ENCODE results near the gene MAGEF1.

DNA sequence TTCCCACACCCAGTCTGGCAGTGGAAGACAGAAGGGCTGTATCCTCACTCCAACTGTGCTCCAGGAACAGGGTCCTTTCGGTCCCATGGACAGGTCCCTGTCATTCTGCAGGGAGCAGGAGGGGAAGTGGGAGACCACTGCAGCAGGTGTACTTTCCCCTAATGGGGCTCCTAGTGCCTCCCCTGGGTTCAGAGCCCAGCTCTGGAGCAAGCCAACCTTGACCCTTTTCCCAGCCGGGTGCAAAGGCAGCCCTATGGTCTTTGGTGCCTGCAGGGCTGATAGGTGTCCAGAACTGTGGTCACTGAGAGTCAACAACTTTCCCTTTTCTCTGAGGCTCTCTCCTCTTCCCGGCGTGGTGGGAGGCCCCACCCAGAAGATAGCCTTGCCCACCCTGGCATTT is 26.8 kb downstream of the MAGEF1 start:
- TF ChIP-seq EZH2 (IDR thresholded peaks at IDR 0.05), result no peak
- TF ChIP-seq, protein P1, sequence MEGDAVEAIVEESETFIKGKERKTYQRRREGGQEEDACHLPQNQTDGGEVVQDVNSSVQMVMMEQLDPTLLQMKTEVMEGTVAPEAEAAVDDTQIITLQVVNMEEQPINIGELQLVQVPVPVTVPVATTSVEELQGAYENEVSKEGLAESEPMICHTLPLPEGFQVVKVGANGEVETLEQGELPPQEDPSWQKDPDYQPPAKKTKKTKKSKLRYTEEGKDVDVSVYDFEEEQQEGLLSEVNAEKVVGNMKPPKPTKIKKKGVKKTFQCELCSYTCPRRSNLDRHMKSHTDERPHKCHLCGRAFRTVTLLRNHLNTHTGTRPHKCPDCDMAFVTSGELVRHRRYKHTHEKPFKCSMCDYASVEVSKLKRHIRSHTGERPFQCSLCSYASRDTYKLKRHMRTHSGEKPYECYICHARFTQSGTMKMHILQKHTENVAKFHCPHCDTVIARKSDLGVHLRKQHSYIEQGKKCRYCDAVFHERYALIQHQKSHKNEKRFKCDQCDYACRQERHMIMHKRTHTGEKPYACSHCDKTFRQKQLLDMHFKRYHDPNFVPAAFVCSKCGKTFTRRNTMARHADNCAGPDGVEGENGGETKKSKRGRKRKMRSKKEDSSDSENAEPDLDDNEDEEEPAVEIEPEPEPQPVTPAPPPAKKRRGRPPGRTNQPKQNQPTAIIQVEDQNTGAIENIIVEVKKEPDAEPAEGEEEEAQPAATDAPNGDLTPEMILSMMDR (IDR thresholded peaks at IDR 0.05), result no peak
- no peak for TF ChIP-seq EZH2phosphoT487 (IDR thresholded peaks at IDR 0.05)
